ENCODE data around the gene ANAPC10.

Gene ANAPC10

GRCh38 chr4:145035494-145036136 is 62.4 kb downstream of the ANAPC10 start:
- DNase-seq = no peak
- H3K27me3 ChIP-seq = no peaks in the 10 kb centered on the region
- intact Hi-C loops (cut with DNase I; ENCODE audit: low total_unique reads) = no loop called here
- peaks cover 19 to 39% (median 24%) of the 10 kb centered on the region in 3 donors for H3K36me3 ChIP-seq
- TF ChIP-seq, protein P1, sequence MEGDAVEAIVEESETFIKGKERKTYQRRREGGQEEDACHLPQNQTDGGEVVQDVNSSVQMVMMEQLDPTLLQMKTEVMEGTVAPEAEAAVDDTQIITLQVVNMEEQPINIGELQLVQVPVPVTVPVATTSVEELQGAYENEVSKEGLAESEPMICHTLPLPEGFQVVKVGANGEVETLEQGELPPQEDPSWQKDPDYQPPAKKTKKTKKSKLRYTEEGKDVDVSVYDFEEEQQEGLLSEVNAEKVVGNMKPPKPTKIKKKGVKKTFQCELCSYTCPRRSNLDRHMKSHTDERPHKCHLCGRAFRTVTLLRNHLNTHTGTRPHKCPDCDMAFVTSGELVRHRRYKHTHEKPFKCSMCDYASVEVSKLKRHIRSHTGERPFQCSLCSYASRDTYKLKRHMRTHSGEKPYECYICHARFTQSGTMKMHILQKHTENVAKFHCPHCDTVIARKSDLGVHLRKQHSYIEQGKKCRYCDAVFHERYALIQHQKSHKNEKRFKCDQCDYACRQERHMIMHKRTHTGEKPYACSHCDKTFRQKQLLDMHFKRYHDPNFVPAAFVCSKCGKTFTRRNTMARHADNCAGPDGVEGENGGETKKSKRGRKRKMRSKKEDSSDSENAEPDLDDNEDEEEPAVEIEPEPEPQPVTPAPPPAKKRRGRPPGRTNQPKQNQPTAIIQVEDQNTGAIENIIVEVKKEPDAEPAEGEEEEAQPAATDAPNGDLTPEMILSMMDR (IDR thresholded peaks at IDR 0.05) = no peak
- no peak overlapping the region for H3K27ac ChIP-seq
- no peaks in the 10 kb centered on the region for H3K4me1 ChIP-seq
- H3K4me3 ChIP-seq = no peak overlapping the region
- H3K9me3 ChIP-seq = no peaks in the 10 kb centered on the region

DNA sequence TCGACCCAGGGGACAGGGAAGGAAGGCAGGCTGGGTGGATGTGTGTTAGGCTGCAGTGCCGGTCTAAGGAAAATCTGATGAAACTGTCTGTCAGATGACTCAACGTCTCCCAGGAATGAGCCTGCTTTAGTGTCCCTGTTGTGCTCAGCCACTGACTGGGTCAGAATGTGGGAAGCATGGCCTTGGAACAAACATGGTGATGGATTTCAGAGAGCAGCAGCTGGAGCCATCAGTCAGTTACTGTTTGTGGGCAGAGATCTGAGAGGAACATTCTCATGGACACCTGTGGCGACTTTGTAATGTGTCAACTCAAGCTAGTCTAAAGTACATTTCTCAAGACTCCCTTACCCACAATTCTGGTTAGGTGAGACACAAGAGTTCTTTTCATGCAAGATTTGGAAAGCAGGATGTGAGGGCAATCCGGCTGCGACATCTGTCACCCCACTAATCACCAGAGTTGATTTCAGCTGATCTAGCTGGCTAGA is 63.2 kb downstream of the ANAPC10 start:
- TF ChIP-seq, protein P1 (IDR thresholded peaks at IDR 0.05) = no peak
- intact Hi-C loops (cut with DNase I; ENCODE audit: low total_unique reads) = no loop called here
- Histone ChIP-seq H3K36me3 (peaks cover 19 to 39% (median 27%) of the 10 kb centered on the region in 3 donors), H3K9me3 (no peaks in the 10 kb centered on the region), H3K27me3 (no peaks in the 10 kb centered on the region), H3K27ac (no peak overlapping the region), H3K4me3 (no peak overlapping the region), H3K4me1 (no peaks in the 10 kb centered on the region)
- no peak for DNase-seq

GRCh38 chr4:145019346-145019745 is 78.7 kb downstream of the ANAPC10 start:
- H3K9me3 ChIP-seq = peaks cover 0 to 24% (median 12%) of the 10 kb centered on the region in 3 donors
- no peak for DNase-seq
- intact Hi-C loops (cut with DNase I; ENCODE audit: low total_unique reads) = no loop called here
- TF ChIP-seq, protein P1 (IDR thresholded peaks at IDR 0.05) = no peak
- no peaks in the 10 kb centered on the region for H3K4me1 ChIP-seq
- H3K4me3 ChIP-seq = no peak overlapping the region
- no peaks in the 10 kb centered on the region for H3K27me3 ChIP-seq
- no peak overlapping the region for H3K27ac ChIP-seq
- H3K36me3 ChIP-seq = peaks cover 0 to 8% (median under 1%) of the 10 kb centered on the region in 3 donors

DNA sequence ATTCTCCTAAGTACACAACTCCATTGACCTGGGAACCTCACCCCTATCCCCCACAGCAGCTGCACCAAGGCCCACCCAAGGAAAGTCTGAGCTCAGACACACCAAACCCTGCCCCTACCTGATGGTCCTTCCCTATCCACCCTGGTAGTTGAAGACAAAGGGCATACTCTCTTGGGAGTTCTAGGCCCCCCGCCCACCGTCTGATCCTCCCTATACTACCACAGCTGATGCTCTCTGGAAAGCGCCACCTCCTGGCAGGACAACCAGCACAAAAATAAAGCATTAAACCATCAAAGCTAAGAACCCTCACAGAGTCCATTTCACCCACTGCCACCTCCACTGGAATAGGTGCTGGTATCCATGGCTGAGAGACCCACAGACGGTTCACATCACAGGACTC is 83.6 kb downstream of the ANAPC10 start:
- TF ChIP-seq, protein P1 (IDR thresholded peaks at IDR 0.05) = no peak
- H3K4me3 ChIP-seq = no peak overlapping the region
- intact Hi-C loops (cut with DNase I; ENCODE audit: low total_unique reads) = no loop called here
- H3K27ac ChIP-seq = no peak overlapping the region
- H3K4me1 ChIP-seq = peaks cover 0 to 14% (median 3%) of the 10 kb centered on the region in 4 donors
- no peaks in the 10 kb centered on the region for H3K27me3 ChIP-seq
- H3K36me3 ChIP-seq = no peaks in the 10 kb centered on the region
- peaks cover 0 to 4% (median 0%) of the 10 kb centered on the region in 3 donors for H3K9me3 ChIP-seq
- DNase-seq = no peak

DNA sequence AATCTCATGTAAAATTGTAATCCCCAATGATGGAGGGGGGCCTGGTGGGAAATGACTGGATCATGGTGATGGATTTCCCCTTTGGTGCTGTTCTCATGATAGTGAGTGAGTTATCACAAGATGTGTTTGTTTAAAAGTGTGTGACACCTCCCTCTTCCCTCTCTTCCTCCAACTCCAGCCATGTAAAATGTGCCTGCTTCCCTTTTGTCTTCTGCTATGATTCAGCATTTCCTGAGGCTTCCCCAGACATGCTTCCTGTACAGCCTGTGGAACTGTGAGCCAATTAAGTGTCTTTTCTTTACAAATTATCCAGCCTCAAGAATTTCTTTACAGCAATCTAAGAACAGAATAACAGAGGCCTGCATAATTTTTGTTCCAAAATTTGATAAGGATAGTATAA is 85.2 kb downstream of the ANAPC10 start:
- intact Hi-C loops (cut with DNase I; ENCODE audit: low total_unique reads) = no loop called here
- H3K9me3 ChIP-seq = peaks cover 0 to 4% (median 0%) of the 10 kb centered on the region in 3 donors
- peaks cover 0 to 14% (median 3%) of the 10 kb centered on the region in 4 donors for H3K4me1 ChIP-seq
- DNase-seq = no peak
- TF ChIP-seq, protein P1 (IDR thresholded peaks at IDR 0.05) = no peak
- no peaks in the 10 kb centered on the region for H3K36me3 ChIP-seq
- H3K27ac ChIP-seq = no peak overlapping the region
- no peaks in the 10 kb centered on the region for H3K27me3 ChIP-seq
- H3K4me3 ChIP-seq = no peak overlapping the region
